KMS-11 (cell line): ENCODE measurements around the gene MYO3B.

Experiments used
- H2AFZ ChIP-seq: fragments of 200-600 bp; sonication (generic); 2 replicates; pipeline ENCODE4 v1.6.1; 2016; ENCODE audit warnings: antibody characterized with exemption, mixed run types, low read depth
- H3K27ac ChIP-seq: fragments of 200-600 bp; sonication (generic); 2 replicates; pipeline ENCODE4 v1.6.1; 2016; ENCODE audit warnings: mild to moderate bottlenecking, mixed run types
- H3K27me3 ChIP-seq: fragments of 200-600 bp; sonication (generic); 2 replicates; pipeline ENCODE4 v1.6.1; 2017; ENCODE audit warnings: mild to moderate bottlenecking, low read depth, mixed run types, moderate library complexity; ENCODE audit not compliant: insufficient read depth
- H3K36me3 ChIP-seq: fragments of 200-600 bp; sonication (generic); 2 replicates; pipeline ENCODE4 v1.6.1; 2017; ENCODE audit warnings: mild to moderate bottlenecking, mixed run types; ENCODE audit not compliant: insufficient read depth
- H3K4me1 ChIP-seq: fragments of 200-600 bp; sonication (generic); 2 replicates; pipeline ENCODE4 v1.6.1; 2016; ENCODE audit warnings: mild to moderate bottlenecking, low read depth, mixed run types; ENCODE audit not compliant: poor library complexity, severe bottlenecking
- H3K4me2 ChIP-seq: fragments of 200-600 bp; sonication (generic); 2 replicates; pipeline ENCODE4 v1.7.0; 2016; ENCODE audit warnings: mild to moderate bottlenecking, mixed run types
- H3K4me3 ChIP-seq: fragments of 200-600 bp; sonication (generic); IDR thresholded peaks from 2 replicates; pipeline ENCODE4 v1.6.1; 2017; ENCODE audit warnings: low read depth, low read length, mixed read lengths; ENCODE audit not compliant: insufficient read depth
- H3K79me2 ChIP-seq: fragments of 200-600 bp; sonication (generic); 2 replicates; pipeline ENCODE4 v1.6.1; 2016; ENCODE audit warnings: low read depth, mixed run types; ENCODE audit not compliant: insufficient read depth
- H3K9ac ChIP-seq: fragments of 200-600 bp; sonication (generic); 2 replicates; pipeline ENCODE4 v1.6.1; 2016; ENCODE audit warnings: mild to moderate bottlenecking, mixed run types
- H4K20me1 ChIP-seq: fragments of 200-600 bp; sonication (generic); 2 replicates; pipeline ENCODE4 v1.6.1; 2016; ENCODE audit warnings: mild to moderate bottlenecking, mixed run types; ENCODE audit not compliant: insufficient read depth
- CTCF ChIP-seq: fragments of 200-600 bp; sonication (generic); conservative IDR thresholded peaks from 2 replicates; pipeline ENCODE4 v1.6.1; 2017; ENCODE audit warnings: low read depth, mild to moderate bottlenecking, antibody characterized with exemption, low read length, moderate library complexity, mixed read lengths

The MYO3B gene

GRCh38 chr2:170582751-170583463 lies 405.0 kb downstream of the MYO3B start:
- TF ChIP-seq CTCF: no peak
- H3K4me1 ChIP-seq: no peaks in the 10 kb centered on the region
- no peak overlapping the region for H3K4me2 ChIP-seq
- no peaks in the 10 kb centered on the region for H4K20me1 ChIP-seq
- no peaks in the 10 kb centered on the region for H3K27me3 ChIP-seq
- H3K79me2 ChIP-seq: no peaks in the 10 kb centered on the region
- H3K27ac ChIP-seq: no peak overlapping the region
- H3K4me3 ChIP-seq: no peak overlapping the region
- H3K36me3 ChIP-seq: no peaks in the 10 kb centered on the region
- no peak overlapping the region for H2AFZ ChIP-seq
- no peak overlapping the region for H3K9ac ChIP-seq

GRCh38 chr2:170585067-170585466 lies 407.1 kb downstream of the MYO3B start:
- Histone ChIP-seq H2AFZ (no peak overlapping the region), H3K4me2 (no peak overlapping the region), H3K4me1 (no peaks in the 10 kb centered on the region), H3K36me3 (no peaks in the 10 kb centered on the region), H3K27ac (no peak overlapping the region), H3K79me2 (no peaks in the 10 kb centered on the region), H3K9ac (no peak overlapping the region), H3K4me3 (no peak overlapping the region), H3K27me3 (no peaks in the 10 kb centered on the region), H4K20me1 (no peaks in the 10 kb centered on the region)
- no peak for TF ChIP-seq CTCF

GRCh38 chr2:170586571-170587095 lies 408.7 kb downstream of the MYO3B start:
- Histone ChIP-seq H3K79me2 (no peaks in the 10 kb centered on the region), H3K27me3 (no peaks in the 10 kb centered on the region), H2AFZ (no peak overlapping the region), H3K27ac (no peak overlapping the region), H3K4me2 (no peak overlapping the region), H4K20me1 (no peaks in the 10 kb centered on the region), H3K9ac (no peak overlapping the region), H3K4me3 (no peak overlapping the region), H3K4me1 (no peaks in the 10 kb centered on the region), H3K36me3 (no peaks in the 10 kb centered on the region)
- TF ChIP-seq CTCF: no peak

DNA sequence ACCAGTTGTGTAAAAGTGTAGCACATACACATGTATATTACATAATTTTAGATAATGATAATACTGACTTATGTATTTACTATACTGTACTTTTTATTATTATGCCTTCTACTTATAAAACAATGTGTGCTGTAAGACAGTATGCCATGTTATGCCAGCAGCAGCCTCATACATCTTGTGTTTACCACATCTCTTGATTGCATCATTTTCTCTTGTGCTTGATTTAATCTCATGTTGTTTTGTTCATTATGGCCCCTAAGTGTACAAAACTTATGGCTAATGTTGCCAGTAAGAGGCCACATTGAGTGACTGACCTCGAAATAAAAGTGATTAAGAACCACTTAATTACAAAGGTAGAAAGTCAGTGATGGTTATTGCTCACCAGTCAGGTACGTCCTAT lies 409.2 kb downstream of the MYO3B start:
- Histone ChIP-seq H3K79me2 (no peaks in the 10 kb centered on the region), H3K4me2 (no peak overlapping the region), H3K36me3 (no peaks in the 10 kb centered on the region), H4K20me1 (no peaks in the 10 kb centered on the region), H3K27me3 (no peaks in the 10 kb centered on the region), H2AFZ (no peak overlapping the region), H3K4me1 (no peaks in the 10 kb centered on the region), H3K27ac (no peak overlapping the region), H3K9ac (no peak overlapping the region), H3K4me3 (no peak overlapping the region)
- TF ChIP-seq CTCF: no peak
